WTC11 (cell line): ENCODE measurements around the gene CIART. TPM values are rescaled to one million over a fixed set of nuclear protein-coding genes. Genes with fewer than 3 reads are reported as not detected.
A peak's percentile ranks its signal among the peaks of the same experiment; 100 is the strongest.

Experiments used
- ATAC-seq: fragments of 200-7000 bp; cut with Tn5 transposase; 2 replicates; pipeline ENCODE4 v1.10.0; 2021; ENCODE audit warnings: mild to moderate bottlenecking, moderate library complexity
- CTCF ChIA-PET: fragments of 300-600 bp; sonication (Branson Sonifier 250); formaldehyde crosslinking; loops from one replicate; lab custom pipeline; 2021; ENCODE audit warnings: antibody characterized with exemption; lab: Charles Lee
- POLR2A ChIA-PET: fragments of 350-600 bp; sonication (Branson Sonifier 250); formaldehyde crosslinking; loops from one replicate; lab custom pipeline; 2021; ENCODE audit warnings: antibody characterized with exemption; lab: Charles Lee
- DNase-seq: peaks from one replicate; pipeline ENCODE4 v3.0.0; 2021; ENCODE audit warnings: low spot score
- H3K27ac Mint-ChIP-seq: 2 replicates; pipeline ENCODE4 v1.8.0; 2021; ENCODE audit warnings: mixed read lengths
- H3K27me3 Mint-ChIP-seq: 2 replicates; pipeline ENCODE4 v1.8.0; 2021; ENCODE audit warnings: low read depth, mild to moderate bottlenecking, moderate library complexity, mixed read lengths
- H3K36me3 Mint-ChIP-seq: 2 replicates; pipeline ENCODE4 v1.8.0; 2021; ENCODE audit warnings: mixed read lengths
- H3K4me1 Mint-ChIP-seq: 2 replicates; pipeline ENCODE4 v1.8.0; 2022; ENCODE audit warnings: mixed read lengths
- H3K4me3 Mint-ChIP-seq: 2 replicates; pipeline ENCODE4 v1.8.0; 2021; ENCODE audit warnings: mild to moderate bottlenecking, moderate library complexity, mixed read lengths
- H3K9me3 Mint-ChIP-seq: 2 replicates; pipeline ENCODE4 v1.8.0; 2021; ENCODE audit warnings: mixed read lengths
- ATF3 ChIP-seq: sonication (generic); formaldehyde crosslinking; conservative IDR thresholded peaks from 2 replicates; pipeline ENCODE4 v1.8.1; 2022; ENCODE audit warnings: mild to moderate bottlenecking, missing genetic modification reagents
- ATF6 ChIP-seq: sonication (generic); formaldehyde crosslinking; IDR thresholded peaks from 2 replicates; pipeline ENCODE4 v1.8.1; 2023; ENCODE audit warnings: mild to moderate bottlenecking, missing genetic modification reagents
- CDX4 ChIP-seq: fragments of 250-450 bp; sonication (Bioruptor Pico); IDR thresholded peaks from 2 replicates; pipeline ENCODE4 v1.9.0; 2021; ENCODE audit warnings: moderate library complexity, mild to moderate bottlenecking, inconsistent platforms, borderline replicate concordance
- ELF4 ChIP-seq: sonication (generic); formaldehyde crosslinking; IDR thresholded peaks from 2 replicates; pipeline ENCODE4 v1.8.1; 2022; ENCODE audit warnings: low read depth, mild to moderate bottlenecking, moderate library complexity, missing genetic modification reagents
- FOXP1 ChIP-seq: sonication (generic); formaldehyde crosslinking; IDR thresholded peaks from 2 replicates; pipeline ENCODE4 v1.8.0; 2022; ENCODE audit warnings: missing genetic modification reagents, mild to moderate bottlenecking, moderate library complexity, borderline replicate concordance
- IRF1 ChIP-seq: sonication (generic); formaldehyde crosslinking; IDR thresholded peaks from 2 replicates; pipeline ENCODE4 v1.8.0; 2023; ENCODE audit warnings: missing genetic modification reagents
- IRF2 ChIP-seq: sonication (generic); formaldehyde crosslinking; IDR thresholded peaks from 2 replicates; pipeline ENCODE4 v1.8.0; 2022; ENCODE audit warnings: low read depth, missing genetic modification reagents, borderline replicate concordance
- KAT7 ChIP-seq: sonication (generic); formaldehyde crosslinking; IDR thresholded peaks from 2 replicates; pipeline ENCODE4 v1.8.1; 2023; ENCODE audit warnings: missing genetic modification reagents, mild to moderate bottlenecking, borderline replicate concordance
- NFATC4 ChIP-seq: fragments of 250-450 bp; sonication (Bioruptor Pico); IDR thresholded peaks from 2 replicates; pipeline ENCODE4 v1.9.0; 2021; ENCODE audit warnings: mild to moderate bottlenecking
- NFE2L1 ChIP-seq: sonication (generic); formaldehyde crosslinking; IDR thresholded peaks from 2 replicates; pipeline ENCODE4 v1.8.1; 2023; ENCODE audit warnings: missing genetic modification reagents
- RELA ChIP-seq: sonication (generic); formaldehyde crosslinking; IDR thresholded peaks from 2 replicates; pipeline ENCODE4 v1.8.1; 2022; ENCODE audit warnings: missing genetic modification reagents, mild to moderate bottlenecking, borderline replicate concordance
- SMAD3 ChIP-seq: sonication (generic); formaldehyde crosslinking; IDR thresholded peaks from 2 replicates; pipeline ENCODE4 v1.8.0; 2022; ENCODE audit warnings: missing genetic modification reagents, mild to moderate bottlenecking, borderline replicate concordance
- SOX15 ChIP-seq: fragments of 250-450 bp; sonication (Bioruptor Pico); IDR thresholded peaks from 2 replicates; pipeline ENCODE4 v1.9.0; 2021; ENCODE audit warnings: mild to moderate bottlenecking
- TCF7 ChIP-seq: sonication (generic); formaldehyde crosslinking; IDR thresholded peaks from 2 replicates; pipeline ENCODE4 v1.8.0; 2022; ENCODE audit warnings: mild to moderate bottlenecking, low read depth, missing genetic modification reagents, moderate library complexity
- TEAD4 ChIP-seq: sonication (generic); formaldehyde crosslinking; IDR thresholded peaks from 2 replicates; pipeline ENCODE4 v1.8.0; 2022; ENCODE audit warnings: mild to moderate bottlenecking, missing genetic modification reagents
- USF2 ChIP-seq: sonication (generic); formaldehyde crosslinking; IDR thresholded peaks from 2 replicates; pipeline ENCODE4 v1.8.1; 2023; ENCODE audit warnings: mild to moderate bottlenecking, missing genetic modification reagents, moderate library complexity
- ZMAT4 ChIP-seq: fragments of 250-450 bp; sonication (Bioruptor Pico); IDR thresholded peaks from 2 replicates; pipeline ENCODE4 v1.9.0; 2021; ENCODE audit warnings: mild to moderate bottlenecking
- ZNF138 ChIP-seq: sonication (generic); formaldehyde crosslinking; conservative IDR thresholded peaks from 2 replicates; pipeline ENCODE4 v1.8.1; 2022; ENCODE audit warnings: mild to moderate bottlenecking, moderate library complexity, missing genetic modification reagents
- ZNF232 ChIP-seq: sonication (generic); formaldehyde crosslinking; IDR thresholded peaks from 2 replicates; pipeline ENCODE4 v1.8.0; 2022; ENCODE audit warnings: mild to moderate bottlenecking, missing genetic modification reagents
- ZNF416 ChIP-seq: fragments of 250-450 bp; sonication (Bioruptor Pico); IDR thresholded peaks from 2 replicates; pipeline ENCODE4 v1.9.0; 2021; ENCODE audit warnings: mild to moderate bottlenecking, inconsistent platforms
- ZNF512 ChIP-seq: sonication (generic); formaldehyde crosslinking; IDR thresholded peaks from 2 replicates; pipeline ENCODE4 v1.8.1; 2022; ENCODE audit warnings: missing genetic modification reagents, borderline replicate concordance
- total RNA-seq: library from RNA; stranded (reverse); gene quantifications from 3 replicates; pipeline ENCODE4 v1.2.3, GENCODE V29; 2021

Gene CIART
- total RNA-seq, 1 experiment from 2014 or later, result 7.8 TPM

GRCh38 chr1:150283260-150283659 is 906 bp downstream of the CIART start:
- no peak for DNase-seq
- TF ChIP-seq SOX15 (CRISPR knock-in tag), result no peak
- TF ChIP-seq ZNF512 (CRISPR knock-in tag), result no peak
- TF ChIP-seq, all 79 proteins: peak for 0
- POLR2A ChIA-PET, result interaction anchor here (0.6 to 2.8 kb wide), 5 partner anchors 8 to 395 kb away, joined by 4 to 12 read pairs (median 5); partner anchors contain the start of genes APH1A, CA14 and RPRD2
- no peaks in the 10 kb centered on the region for H3K9me3 Mint-ChIP-seq
- peaks cover 22% of the 10 kb centered on the region for H3K4me1 Mint-ChIP-seq
- H3K36me3 Mint-ChIP-seq, result peaks cover 18% of the 10 kb centered on the region
- H3K4me3 Mint-ChIP-seq, result peak overlapping the region; percentile 91
- no peak for ATAC-seq
- CTCF ChIA-PET, result interaction anchor here (2.6 to 7.6 kb wide), 2 partner anchors 10 to 28 kb away, joined by 45 to 123 read pairs; partner anchors contain the start of genes C1orf54 and CA14
- peaks cover 36% of the 10 kb centered on the region for H3K27me3 Mint-ChIP-seq
- peak overlapping the region; percentile 16; the same call in 1 of the 2 replicates for H3K27ac Mint-ChIP-seq

GRCh38 chr1:150288382-150288781 is 6.0 kb downstream of the CIART start:
- Mint-ChIP-seq H3K36me3 (peaks cover 16% of the 10 kb centered on the region), H3K4me1 (peaks cover 9% of the 10 kb centered on the region), H3K27me3 (peaks cover 17% of the 10 kb centered on the region), H3K27ac (no peak overlapping the region), H3K4me3 (no peak overlapping the region), H3K9me3 (no peaks in the 10 kb centered on the region)
- ChIA-PET CTCF (no interaction called here), POLR2A (no interaction called here)
- ATAC-seq (no peak), DNase-seq (no peak)
- TF ChIP-seq ZMAT4 (CRISPR knock-in tag) (no peak), ZNF416 (CRISPR knock-in tag) (no peak), ATF6 (CRISPR knock-in tag) (no peak), TCF7 (no peak), IRF1 (CRISPR knock-in tag) (no peak), TEAD4 (CRISPR knock-in tag) (no peak), SMAD3 (CRISPR knock-in tag) (no peak), RELA (CRISPR knock-in tag) (no peak), ZNF232 (CRISPR knock-in tag) (no peak), NFE2L1 (no peak), USF2 (CRISPR knock-in tag) (no peak), NFATC4 (CRISPR knock-in tag) (no peak), FOXP1 (CRISPR knock-in tag) (no peak), CDX4 (no peak), ELF4 (CRISPR knock-in tag) (no peak), IRF2 (CRISPR knock-in tag) (no peak), ZNF138 (CRISPR knock-in tag) (no peak), KAT7 (CRISPR knock-in tag) (no peak), ATF3 (CRISPR knock-in tag) (no peak)
